Natural killer cell treated with Interleukin-12 subunit alpha and Interleukin-12 subunit beta and Interleukin-15 and Interleukin-18, amount 100 ng/mL, for 72 hours (primary cell): ENCODE measurements around the gene SMYD3. TPM values are rescaled to one million over a fixed set of nuclear protein-coding genes. Genes with fewer than 3 reads are reported as not detected.

Source experiments
- ATAC-seq, 2 donors: fragments of 150-1000 bp; cut with Tn5 transposase in 1 of 2; sonication (Bioruptor Pico), chemical (Tn5 transposase) in 1 of 2; 2 replicates each; pipeline ENCODE4 v1.10.0; 2021
- DNase-seq: peaks from one replicate; pipeline ENCODE4 v3.0.0; 2022; ENCODE audit warnings: low spot score
- H3K27ac Mint-ChIP-seq, 2 donors: 1 replicate in 1 of 2; 2 replicates in 1 of 2; pipeline ENCODE4 v1.8.0; 2022; ENCODE audit warnings: mixed read lengths in 2 of 2, mild to moderate bottlenecking in 1 of 2, moderate library complexity in 1 of 2
- H3K27me3 Mint-ChIP-seq, 2 donors: 1 replicate in 1 of 2; 2 replicates in 1 of 2; pipeline ENCODE4 v1.8.0; 2022; ENCODE audit warnings: mixed read lengths in 2 of 2
- H3K36me3 Mint-ChIP-seq: one replicate; pipeline ENCODE4 v1.8.0; 2022; ENCODE audit warnings: mixed read lengths
- H3K4me1 Mint-ChIP-seq, 2 donors: 1 replicate in 1 of 2; 2 replicates in 1 of 2; pipeline ENCODE4 v1.8.0; 2022; ENCODE audit warnings: low read depth in 2 of 2, mixed read lengths in 2 of 2, mild to moderate bottlenecking in 1 of 2
- H3K4me3 Mint-ChIP-seq: one replicate; pipeline ENCODE4 v1.8.0; 2022; ENCODE audit warnings: mixed read lengths
- H3K9me3 Mint-ChIP-seq: 2 replicates; pipeline ENCODE4 v1.8.0; 2022; ENCODE audit warnings: mixed read lengths
- total RNA-seq, 2 donors: library from RNA; stranded (reverse); gene quantifications; one replicate each; pipeline ENCODE4 v1.2.3, GENCODE V29; 2022

Gene SMYD3
- total RNA-seq, 2 donors from 2014 or later: 26.9 to 55.4 TPM

- no peaks in the 10 kb centered on the region for H3K36me3 Mint-ChIP-seq
- DNase-seq (no peak), ATAC-seq (no peak)
Observed at GRCh38 chr1:246215510-246215903, 291.6 kb downstream of the SMYD3 start.

DNA sequence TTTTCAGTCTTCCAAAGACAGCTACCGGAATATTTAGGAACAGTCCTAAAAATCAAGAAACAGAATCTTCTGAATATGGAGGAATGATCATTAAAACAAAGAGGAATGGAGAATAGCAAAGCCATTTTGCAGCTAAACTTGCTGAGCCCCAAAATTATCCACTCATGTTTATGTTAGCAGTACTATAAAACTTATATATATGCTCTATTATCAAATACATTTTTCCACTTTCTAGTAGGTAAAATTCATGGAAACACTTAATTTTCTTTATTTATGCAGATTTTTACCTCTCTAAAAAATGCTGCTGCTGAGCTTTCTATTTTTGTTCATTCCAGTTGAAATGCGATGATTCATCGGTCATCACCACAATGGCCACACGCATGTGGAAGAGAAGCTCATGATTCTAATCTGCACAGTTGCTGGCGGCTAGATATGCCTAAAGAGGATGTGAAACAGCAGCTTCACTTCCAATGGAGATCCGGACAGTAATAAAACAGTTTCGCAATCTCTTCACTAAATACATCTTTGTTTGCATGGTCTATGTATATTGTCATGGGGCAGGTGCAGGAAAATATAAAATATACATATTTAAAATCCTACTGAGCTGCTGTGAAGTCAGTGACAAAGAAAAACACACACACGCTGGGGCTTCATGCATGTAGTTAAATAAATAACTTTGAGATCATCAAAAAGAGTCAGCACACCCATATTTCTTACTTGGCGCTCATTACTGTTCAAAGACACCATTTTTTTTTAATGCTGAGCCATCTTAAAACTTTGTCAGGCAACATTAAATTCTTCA, 292.2 kb downstream of the SMYD3 start:
- no peaks in the 10 kb centered on the region for H3K9me3 Mint-ChIP-seq
- peak in 1 of 2 donors; percentile 73 for ATAC-seq
- DNase-seq: no peak

More at GRCh38 chr1:246215510-246215903, 291.6 kb downstream of the SMYD3 start:
- Mint-ChIP-seq H3K4me1 (peaks cover 0 to 3% of the 10 kb centered on the region in 2 donors), H3K27ac (no peak overlapping the region), H3K9me3 (no peaks in the 10 kb centered on the region), H3K4me3 (no peak overlapping the region), H3K27me3 (no peaks in the 10 kb centered on the region)

GRCh38 chr1:246213947-246214346, 293.1 kb downstream of the SMYD3 start:
- DNase-seq (no peak), ATAC-seq (no peak)
- no peaks in the 10 kb centered on the region for H3K36me3 Mint-ChIP-seq
- H3K27ac Mint-ChIP-seq: no peak overlapping the region
- no peaks in the 10 kb centered on the region for H3K9me3 Mint-ChIP-seq
- H3K4me1 Mint-ChIP-seq: peaks cover 0 to 3% of the 10 kb centered on the region in 2 donors
- no peaks in the 10 kb centered on the region for H3K27me3 Mint-ChIP-seq
- H3K4me3 Mint-ChIP-seq: no peak overlapping the region

More for the DNA sequence above, 292.2 kb downstream of the SMYD3 start:
- H3K36me3 Mint-ChIP-seq: no peaks in the 10 kb centered on the region
- no peaks in the 10 kb centered on the region for H3K27me3 Mint-ChIP-seq
- no peak overlapping the region for H3K4me3 Mint-ChIP-seq
- peaks cover 0 to 3% of the 10 kb centered on the region in 2 donors for H3K4me1 Mint-ChIP-seq
- no peak overlapping the region for H3K27ac Mint-ChIP-seq

DNA sequence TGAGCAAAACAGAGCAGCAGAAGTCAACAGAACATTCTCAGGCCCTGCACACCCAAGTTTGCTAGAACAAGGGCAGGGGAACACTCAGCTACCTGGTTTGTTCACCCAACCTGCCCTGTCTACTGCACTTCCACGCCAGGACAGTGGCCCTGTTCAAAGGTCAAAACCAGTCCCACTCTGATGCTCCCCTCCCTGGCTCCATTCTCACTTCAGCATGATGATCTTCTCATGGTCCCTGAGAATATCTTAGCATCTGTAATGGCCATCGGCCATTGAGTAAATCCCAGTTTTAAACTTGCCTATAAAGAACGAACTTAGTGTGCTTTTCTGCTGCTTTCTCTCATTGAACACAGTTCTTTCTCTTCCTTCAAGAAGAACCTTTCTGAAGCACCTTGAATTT, 293.6 kb downstream of the SMYD3 start:
- no peaks in the 10 kb centered on the region for H3K27me3 Mint-ChIP-seq
- H3K9me3 Mint-ChIP-seq: no peaks in the 10 kb centered on the region
- no peak overlapping the region for H3K4me3 Mint-ChIP-seq
- DNase-seq (no peak), ATAC-seq (no peak)
- peaks cover 0 to 3% of the 10 kb centered on the region in 2 donors for H3K4me1 Mint-ChIP-seq
- no peak overlapping the region for H3K27ac Mint-ChIP-seq
- no peaks in the 10 kb centered on the region for H3K36me3 Mint-ChIP-seq

GRCh38 chr1:246213036-246213435, 294.0 kb downstream of the SMYD3 start:
- ATAC-seq (no peak), DNase-seq (no peak)
- H3K27ac Mint-ChIP-seq: no peak overlapping the region
- H3K4me3 Mint-ChIP-seq: no peak overlapping the region
- no peaks in the 10 kb centered on the region for H3K9me3 Mint-ChIP-seq
- no peaks in the 10 kb centered on the region for H3K27me3 Mint-ChIP-seq
- H3K36me3 Mint-ChIP-seq: no peaks in the 10 kb centered on the region
- H3K4me1 Mint-ChIP-seq: peaks cover 0 to 1% of the 10 kb centered on the region in 2 donors

- ATAC-seq (no peak), DNase-seq (no peak)
- Mint-ChIP-seq H3K27ac (no peak overlapping the region), H3K27me3 (no peaks in the 10 kb centered on the region), H3K4me3 (no peak overlapping the region), H3K9me3 (no peaks in the 10 kb centered on the region), H3K36me3 (no peaks in the 10 kb centered on the region), H3K4me1 (no peaks in the 10 kb centered on the region)
Observed at GRCh38 chr1:246212013-246212412, 295.1 kb downstream of the SMYD3 start.

DNA sequence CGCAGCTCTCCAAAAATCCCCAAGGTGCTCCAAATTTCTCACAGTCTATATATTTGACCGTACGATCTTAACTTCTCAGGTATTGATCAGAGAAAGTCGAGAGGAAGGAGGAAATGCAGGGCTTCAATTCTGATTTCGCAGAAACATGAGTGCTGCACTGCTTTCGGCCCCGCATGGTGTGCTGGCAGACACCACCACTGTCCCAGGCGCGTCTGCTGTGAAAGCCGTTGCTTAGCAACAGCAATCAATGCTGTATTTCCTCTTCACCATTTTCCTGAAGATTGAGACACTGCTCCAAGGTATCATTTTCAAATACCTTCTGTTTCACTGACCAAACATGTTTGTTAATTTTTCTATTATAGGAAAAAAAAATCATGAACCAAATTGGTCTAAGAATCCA, 296.3 kb downstream of the SMYD3 start:
- ATAC-seq: no peak
- DNase-seq: no peak
- H3K36me3 Mint-ChIP-seq: no peaks in the 10 kb centered on the region
- H3K4me1 Mint-ChIP-seq: no peaks in the 10 kb centered on the region
- no peaks in the 10 kb centered on the region for H3K9me3 Mint-ChIP-seq
- H3K4me3 Mint-ChIP-seq: no peak overlapping the region
- H3K27me3 Mint-ChIP-seq: no peaks in the 10 kb centered on the region
- no peak overlapping the region for H3K27ac Mint-ChIP-seq

- Mint-ChIP-seq H3K4me3 (no peak overlapping the region), H3K36me3 (no peaks in the 10 kb centered on the region), H3K9me3 (no peaks in the 10 kb centered on the region), H3K27ac (no peak overlapping the region), H3K27me3 (no peaks in the 10 kb centered on the region), H3K4me1 (no peaks in the 10 kb centered on the region)
- DNase-seq: no peak
- ATAC-seq: no peak
Observed at GRCh38 chr1:246208105-246208504, 299.0 kb downstream of the SMYD3 start.

DNA sequence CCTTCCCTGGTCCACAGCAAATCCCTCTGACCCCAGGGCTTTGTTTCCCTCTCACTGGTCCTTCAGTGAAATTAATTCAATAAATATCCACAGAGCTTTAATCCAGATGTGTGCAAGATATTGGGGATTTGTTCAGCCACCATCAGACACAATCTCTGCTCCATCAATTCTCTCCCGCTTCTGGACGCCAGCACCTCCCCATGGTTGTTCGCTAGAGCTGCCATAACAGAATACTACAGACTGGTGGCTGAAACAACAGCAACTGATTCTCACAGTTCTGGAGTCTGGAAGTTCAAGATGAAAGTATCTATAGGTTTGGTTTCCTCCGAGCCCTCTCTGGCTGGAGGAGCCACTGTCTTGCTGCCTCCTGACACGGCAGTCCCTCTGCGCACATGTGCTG, 303.9 kb downstream of the SMYD3 start:
- H3K27ac Mint-ChIP-seq: no peak overlapping the region
- ATAC-seq: no peak
- H3K27me3 Mint-ChIP-seq: no peaks in the 10 kb centered on the region
- H3K9me3 Mint-ChIP-seq: no peaks in the 10 kb centered on the region
- H3K36me3 Mint-ChIP-seq: no peaks in the 10 kb centered on the region
- no peak overlapping the region for H3K4me3 Mint-ChIP-seq
- no peaks in the 10 kb centered on the region for H3K4me1 Mint-ChIP-seq
- DNase-seq: no peak

DNA sequence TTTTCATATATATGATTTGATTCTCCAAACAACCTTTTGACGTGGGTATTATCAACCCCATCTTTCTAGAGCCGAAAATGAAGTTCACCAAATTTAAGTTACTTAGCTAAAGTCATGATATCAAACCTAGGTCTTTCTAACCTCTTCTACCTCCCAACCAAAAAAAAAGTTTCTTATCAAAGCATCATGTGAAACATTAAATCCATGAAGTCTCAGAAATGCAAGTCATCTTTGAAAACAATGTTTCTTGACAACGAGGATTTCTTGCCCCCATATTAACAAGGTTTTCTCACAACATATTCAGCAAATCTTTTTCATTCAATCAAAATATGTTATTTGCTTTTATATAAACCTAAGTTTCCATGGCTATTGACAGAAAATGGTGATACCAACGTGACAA, 306.3 kb downstream of the SMYD3 start:
- H3K9me3 Mint-ChIP-seq: no peaks in the 10 kb centered on the region
- no peak for ATAC-seq
- H3K4me1 Mint-ChIP-seq: no peaks in the 10 kb centered on the region

GRCh38 chr1:246200225-246200624, 306.9 kb downstream of the SMYD3 start:
- Mint-ChIP-seq H3K4me3 (no peak overlapping the region), H3K36me3 (no peaks in the 10 kb centered on the region), H3K4me1 (no peaks in the 10 kb centered on the region), H3K27ac (no peak overlapping the region), H3K9me3 (no peaks in the 10 kb centered on the region), H3K27me3 (no peaks in the 10 kb centered on the region)
- ATAC-seq (no peak), DNase-seq (no peak)

More for the DNA sequence above, 306.3 kb downstream of the SMYD3 start:
- Mint-ChIP-seq H3K27ac (no peak overlapping the region), H3K4me3 (no peak overlapping the region), H3K27me3 (no peaks in the 10 kb centered on the region), H3K36me3 (no peaks in the 10 kb centered on the region)
- no peak for DNase-seq

GRCh38 chr1:246199086-246199645, 307.9 kb downstream of the SMYD3 start:
- H3K27me3 Mint-ChIP-seq: no peaks in the 10 kb centered on the region
- no peaks in the 10 kb centered on the region for H3K9me3 Mint-ChIP-seq
- no peak overlapping the region for H3K4me3 Mint-ChIP-seq
- no peak overlapping the region for H3K27ac Mint-ChIP-seq
- H3K36me3 Mint-ChIP-seq: no peaks in the 10 kb centered on the region
- ATAC-seq (no peak), DNase-seq (no peak)
- no peaks in the 10 kb centered on the region for H3K4me1 Mint-ChIP-seq

GRCh38 chr1:246198115-246198816, 308.8 kb downstream of the SMYD3 start:
- Mint-ChIP-seq H3K27ac (no peak overlapping the region), H3K9me3 (no peaks in the 10 kb centered on the region), H3K4me1 (no peaks in the 10 kb centered on the region), H3K4me3 (no peak overlapping the region), H3K27me3 (no peaks in the 10 kb centered on the region), H3K36me3 (no peaks in the 10 kb centered on the region)
- DNase-seq (no peak), ATAC-seq (no peak)

GRCh38 chr1:246197076-246197475, 310.0 kb downstream of the SMYD3 start:
- ATAC-seq: no peak
- H3K27me3 Mint-ChIP-seq: no peaks in the 10 kb centered on the region
- no peaks in the 10 kb centered on the region for H3K9me3 Mint-ChIP-seq
- H3K4me3 Mint-ChIP-seq: no peak overlapping the region
- H3K36me3 Mint-ChIP-seq: no peaks in the 10 kb centered on the region
- no peak for DNase-seq
- H3K4me1 Mint-ChIP-seq: no peaks in the 10 kb centered on the region
- no peak overlapping the region for H3K27ac Mint-ChIP-seq
